NCI-H446 (cell line): ENCODE data around the gene CDK5.
A peak's percentile ranks its signal among the peaks of the same experiment; 100 is the strongest.

Experiments used
- DNase-seq, 2 experiments: peaks; one replicate each; lab custom pipeline; 2025; lab: John Stamatoyannopoulos, UW

Gene CDK5

GRCh38 chr7:151073990-151074389 lies 16.3 kb upstream of the CDK5 start:
- no peak for DNase-seq

- no peak for DNase-seq
Observed at GRCh38 chr7:151071032-151071866, 13.6 kb upstream of the CDK5 start.

- no peak for DNase-seq
Observed at GRCh38 chr7:151070574-151070960, 12.9 kb upstream of the CDK5 start.

- no peak for DNase-seq
Observed at GRCh38 chr7:151069841-151070573, 12.3 kb upstream of the CDK5 start.

- DNase-seq, result no peak
Observed at GRCh38 chr7:151068069-151068773, 10.5 kb upstream of the CDK5 start.

GRCh38 chr7:151066273-151066974 lies 8.7 kb upstream of the CDK5 start:
- DNase-seq, result no peak

- DNase-seq, result no peak
Observed at GRCh38 chr7:151065516-151065915, 7.8 kb upstream of the CDK5 start.

GRCh38 chr7:151064993-151065392 lies 7.3 kb upstream of the CDK5 start:
- no peak for DNase-seq

- DNase-seq, result no peak
Observed at GRCh38 chr7:151064454-151064853, 6.8 kb upstream of the CDK5 start.

GRCh38 chr7:151063212-151063561 lies 5.5 kb upstream of the CDK5 start:
- no peak for DNase-seq

- no peak for DNase-seq
Observed at GRCh38 chr7:151062399-151063211, 4.9 kb upstream of the CDK5 start.

GRCh38 chr7:151062111-151062398 lies 4.4 kb upstream of the CDK5 start:
- no peak for DNase-seq

GRCh38 chr7:151061213-151062110 lies 3.8 kb upstream of the CDK5 start:
- DNase-seq, result no peak

- DNase-seq, result peak in 1 of 2 experiments; percentile 17
Observed at GRCh38 chr7:151060416-151061212, 2.9 kb upstream of the CDK5 start.

GRCh38 chr7:151060113-151060415 lies 2.4 kb upstream of the CDK5 start:
- DNase-seq, result no peak

GRCh38 chr7:151059367-151060112 lies 1.8 kb upstream of the CDK5 start, which contains the start of gene SLC4A2:
SLC4A2 (plus strand) TSS chr7:151059589; CDS start chr7:151061988, 2,399 bp downstream.
- DNase-seq, result peak; percentile 42 to 77

GRCh38 chr7:151058781-151059366 lies 1.2 kb upstream of the CDK5 start:
- no peak for DNase-seq

- DNase-seq, result peak; percentile 99
Observed at GRCh38 chr7:151057989-151058780, 488 bp upstream of the CDK5 start.
